Smooth muscle cell of the umbilical artery (primary cell): ENCODE data around the gene GPR137. TPM values are rescaled to one million over a fixed set of nuclear protein-coding genes. Genes with fewer than 3 reads are reported as not detected.

Experiments used
- total RNA-seq: library from RNA; depleted of rRNA; stranded (reverse); fragments of >200 nt; gene quantifications from 2 replicates; pipeline ENCODE4 v1.2.3, GENCODE V29; 2014

GPR137 gene
- total RNA-seq, result 9.2 and 11.9 TPM in 2 replicates

GRCh38 chr11:64284962-64285884 lies at the start of gene GPR137:
GPR137 (plus strand) TSS chr11:64285848; CDS start chr11:64286525, 677 bp downstream.

GRCh38 chr11:64240435-64241240 lies 45.0 kb upstream of the GPR137 start, which contains the start of gene FKBP2:
FKBP2 (plus strand) TSS chr11:64241095; CDS start chr11:64242388, 1,293 bp downstream.

GRCh38 chr11:64246871-64247728 lies 38.5 kb upstream of the GPR137 start, which contains the start of gene PPP1R14B:
PPP1R14B (minus strand) TSS chr11:64246943; CDS start chr11:64246673, 270 bp downstream.

GRCh38 chr11:64251016-64251752 lies 34.5 kb upstream of the GPR137 start, which contains the start of gene PLCB3:
PLCB3 (plus strand) TSS chr11:64251530; CDS start chr11:64251650, 120 bp downstream.

GRCh38 chr11:64284048-64284961 lies 1.3 kb upstream of the GPR137 start, which contains the start of gene BAD:
BAD (minus strand) TSS chr11:64284665; CDS start chr11:64284368, 297 bp downstream.

GRCh38 chr11:64291262-64291751 lies 5.7 kb downstream of the GPR137 start, which contains the start of gene KCNK4:
KCNK4 (plus strand) TSS chr11:64291302; CDS start chr11:64293019, 1,717 bp downstream.

GRCh38 chr11:64299847-64300648 lies 14.4 kb downstream of the GPR137 start, which contains the start of gene CATSPERZ:
CATSPERZ (plus strand) TSS chr11:64300358; CDS start chr11:64300411, 53 bp downstream.

GRCh38 chr11:64305075-64305690 lies 19.5 kb downstream of the GPR137 start, which contains the start of gene ESRRA:
ESRRA (plus strand) TSS chr11:64305524; CDS start chr11:64307180, 1,656 bp downstream.

GRCh38 chr11:64317325-64317960 lies 31.8 kb downstream of the GPR137 start, which contains the start of gene TRMT112:
TRMT112 (minus strand) TSS chr11:64317559; CDS start chr11:64317526, 33 bp downstream.

GRCh38 chr11:64317961-64318765 lies 32.5 kb downstream of the GPR137 start, which contains the start of gene PRDX5:
PRDX5 (plus strand) TSS chr11:64318121; CDS start chr11:64318216, 95 bp downstream.

Other genes starting within 250 kb of the GPR137 start
- gene FLRT1, start 249.9 kb upstream of the GPR137 start, total RNA-seq, result 0.09 and 0.59 TPM in 2 replicates
- 9.8 and 15.1 TPM in 2 replicates for gene MACROD1, start 119.7 kb upstream of the GPR137 start, total RNA-seq
- 90.0 and 203 TPM in 2 replicates for gene STIP1, start 99.7 kb upstream of the GPR137 start, total RNA-seq
- gene FERMT3, start 79.1 kb upstream of the GPR137 start, total RNA-seq, result 0.30 and 1.7 TPM in 2 replicates
- 27.6 and 29.4 TPM in 2 replicates for gene TRPT1, start 59.7 kb upstream of the GPR137 start, total RNA-seq
- gene NUDT22, start 59.6 kb upstream of the GPR137 start, total RNA-seq, result 45.1 and 49.0 TPM in 2 replicates
- gene DNAJC4, start 55.3 kb upstream of the GPR137 start, total RNA-seq, result 10.8 and 13.7 TPM in 2 replicates
- gene VEGFB, start 51.3 kb upstream of the GPR137 start, total RNA-seq, result 28.2 and 32.9 TPM in 2 replicates
- gene FKBP2, start 44.8 kb upstream of the GPR137 start, total RNA-seq, result 53.1 and 63.8 TPM in 2 replicates
- 175 and 215 TPM in 2 replicates for gene PPP1R14B, start 38.9 kb upstream of the GPR137 start, total RNA-seq
- 29.4 and 53.7 TPM in 2 replicates for gene PLCB3, start 34.3 kb upstream of the GPR137 start, total RNA-seq
- 31.4 and 48.1 TPM in 2 replicates for gene BAD, start 1.2 kb upstream of the GPR137 start, total RNA-seq
- not detected in 2 replicates for gene KCNK4, start 5.5 kb downstream of the GPR137 start, total RNA-seq
- gene CATSPERZ, start 14.5 kb downstream of the GPR137 start, total RNA-seq, result 0.28 TPM in 1 of 2 replicates, not detected in the other
- 24.1 and 28.5 TPM in 2 replicates for gene ESRRA, start 19.7 kb downstream of the GPR137 start, total RNA-seq
- 157 and 327 TPM in 2 replicates for gene TRMT112, start 31.7 kb downstream of the GPR137 start, total RNA-seq
- 173 and 330 TPM in 2 replicates for gene PRDX5, start 32.3 kb downstream of the GPR137 start, total RNA-seq
- gene CCDC88B, start 54.4 kb downstream of the GPR137 start, total RNA-seq, result 1.3 and 1.5 TPM in 2 replicates
- gene RPS6KA4, start 73.3 kb downstream of the GPR137 start, total RNA-seq, result 24.1 and 45.3 TPM in 2 replicates